SKM-1 treated with dmso at 0.1 percent for 144 hours (cell line): Measurements from ENCODE around the gene LONP2.
"Not testable (repeated sequence)": the region's sequence is repeated elsewhere in the genome, so short reads cannot be mapped to it uniquely, and the experiment has no call there.

Experiments used
- DNase-seq: peaks from one replicate; lab custom pipeline; 2025; ENCODE audit not compliant: unreplicated experiment; lab: John Stamatoyannopoulos, UW

The LONP2 gene

GRCh38 chr16:48235556-48236136 lies 8.5 kb upstream of the LONP2 start:
- DNase-seq = no peak

GRCh38 chr16:48236286-48236685 lies 7.8 kb upstream of the LONP2 start:
- DNase-seq = no peak

- DNase-seq = not testable (repeated sequence)
Measured at GRCh38 chr16:48240147-48240546, 4.0 kb upstream of the LONP2 start.

GRCh38 chr16:48244863-48245195 lies 729 bp downstream of the LONP2 start:
- no peak for DNase-seq

- DNase-seq = no peak
Measured at GRCh38 chr16:48246066-48246465, 2.0 kb downstream of the LONP2 start.

GRCh38 chr16:48247311-48247710 lies 3.2 kb downstream of the LONP2 start, which contains the start of gene ABCC11:
Gene ABCC11 (minus strand): TSS chr16:48247539. CDS start chr16:48231921, 15,618 bp downstream.
- no peak for DNase-seq

- no peak for DNase-seq
Measured at GRCh38 chr16:48250520-48251278, 6.6 kb downstream of the LONP2 start.

- no peak for DNase-seq
Measured at GRCh38 chr16:48252013-48252412, 7.9 kb downstream of the LONP2 start.

- DNase-seq = no peak
Measured at GRCh38 chr16:48256579-48257177, 12.6 kb downstream of the LONP2 start.

GRCh38 chr16:48261569-48261968 lies 17.5 kb downstream of the LONP2 start:
- no peak for DNase-seq

- DNase-seq = no peak
Measured at GRCh38 chr16:48262631-48263030, 18.5 kb downstream of the LONP2 start.

- DNase-seq = no peak
Measured at GRCh38 chr16:48269011-48269410, 24.9 kb downstream of the LONP2 start.

GRCh38 chr16:48271728-48272127 lies 27.6 kb downstream of the LONP2 start:
- no peak for DNase-seq

GRCh38 chr16:48272837-48273421 lies 28.8 kb downstream of the LONP2 start:
- no peak for DNase-seq

GRCh38 chr16:48274476-48274875 lies 30.4 kb downstream of the LONP2 start:
- DNase-seq = no peak

- no peak for DNase-seq
Measured at GRCh38 chr16:48276102-48276501, 32.0 kb downstream of the LONP2 start.

GRCh38 chr16:48277158-48277557 lies 33.1 kb downstream of the LONP2 start:
- DNase-seq = no peak

GRCh38 chr16:48279199-48279598 lies 35.1 kb downstream of the LONP2 start:
- no peak for DNase-seq

- DNase-seq = no peak
Measured at GRCh38 chr16:48280546-48280945, 36.4 kb downstream of the LONP2 start.

GRCh38 chr16:48282636-48283263 lies 38.6 kb downstream of the LONP2 start:
- no peak for DNase-seq

GRCh38 chr16:48284772-48285409 lies 40.8 kb downstream of the LONP2 start:
- DNase-seq = no peak
